Esophagus muscularis mucosa (tissue), 4 donors: ENCODE results near the gene SFTA2. TPM values are rescaled to one million over a fixed set of nuclear protein-coding genes. Genes with fewer than 3 reads are reported as not detected.
"Not testable (repeated sequence)": the region's sequence is repeated elsewhere in the genome, so short reads cannot be mapped to it uniquely, and the experiment has no call there.

ENCODE experiments used
- DNase-seq: peaks from one replicate; pipeline ENCODE4 v3.0.0-alpha.2; 2017; ENCODE audit errors: extremely low spot score
- H3K27ac ChIP-seq, 4 donors: fragments of 200-600 bp; sonication (generic); replicated peaks in 1 of 4; 1 replicate in 3 of 4; 2 replicates in 1 of 4; pipeline ENCODE4 v1.5.1; 2016 to 2019; ENCODE audit warnings: mild to moderate bottlenecking in 1 of 4
- H3K27me3 ChIP-seq, 4 donors: fragments of 200-600 bp; sonication (generic); one replicate each; pipeline versions ENCODE4 v1.5.1 to v1.6.0; 2016 to 2019
- H3K36me3 ChIP-seq, 4 donors: fragments of 200-600 bp; sonication (generic); one replicate each; pipeline ENCODE4 v1.5.1; 2016 to 2019
- H3K4me1 ChIP-seq, 4 donors: fragments of 200-600 bp; sonication (generic); one replicate each; pipeline ENCODE4 v1.5.1; 2016 to 2019
- H3K4me3 ChIP-seq, 4 donors: fragments of 200-600 bp; sonication (generic); 1 replicate in 2 of 4; 2 replicates in 2 of 4; pipeline ENCODE4 v1.5.1; 2016 to 2019; ENCODE audit warnings: mild to moderate bottlenecking in 4 of 4, moderate library complexity in 1 of 4
- H3K9me3 ChIP-seq, 4 donors: fragments of 200-600 bp; sonication (generic); 1 replicate in 3 of 4; 2 replicates in 1 of 4; pipeline ENCODE4 v1.5.1; 2016 to 2019
- EP300 ChIP-seq: sonication (generic); formaldehyde crosslinking; IDR thresholded peaks from one replicate; pipeline ENCODE4 v1.6.1; 2017; ENCODE audit warnings: antibody characterized with exemption
- POLR2A ChIP-seq: fragments of 450-650 bp; IDR thresholded peaks from one replicate; pipeline ENCODE4 v1.6.1; 2017; ENCODE audit warnings: antibody characterized with exemption, moderate library complexity, mild to moderate bottlenecking, low read depth
- POLR2AphosphoS5 ChIP-seq, 2 donors: sonication (generic); formaldehyde crosslinking; IDR thresholded peaks; one replicate each; pipeline ENCODE4 v1.6.1; 2017; ENCODE audit warnings: antibody characterized with exemption in 2 of 2
- WGBS: methylation state at CpG from one replicate; pipeline ENCODE4 v1.1.5; 2018; 5-methylcytosine and 5-hydroxymethylcytosine counted together
- intact Hi-C: fragments of 100-400 bp; cut with DNase I; formaldehyde crosslinking; loops from one replicate; pipeline ENCODE4 v1.15.1; 2023
- total RNA-seq, 4 donors: library from RNA; depleted of rRNA; stranded (reverse); fragments of >200 nt; gene quantifications; one replicate each; pipeline versions ENCODE4 v1.1.0 to v1.2.1, GENCODE V29; 2016
- TF ChIP-seq, protein P1 (sequence below), 3 experiments: fragments of 200-600 bp in 2 of 3; fragments of 450-650 bp in 1 of 3; sonication (generic) in 2 of 3; IDR thresholded peaks; one replicate each; pipeline ENCODE4 v1.5.1; 2017 to 2019; ENCODE audit warnings: antibody characterized with exemption in 3 of 3, mild to moderate bottlenecking in 2 of 3, moderate library complexity in 1 of 3

The SFTA2 gene
- total RNA-seq, 4 donors from 2014 or later, result 1.1 TPM; not detected in 3

DNA sequence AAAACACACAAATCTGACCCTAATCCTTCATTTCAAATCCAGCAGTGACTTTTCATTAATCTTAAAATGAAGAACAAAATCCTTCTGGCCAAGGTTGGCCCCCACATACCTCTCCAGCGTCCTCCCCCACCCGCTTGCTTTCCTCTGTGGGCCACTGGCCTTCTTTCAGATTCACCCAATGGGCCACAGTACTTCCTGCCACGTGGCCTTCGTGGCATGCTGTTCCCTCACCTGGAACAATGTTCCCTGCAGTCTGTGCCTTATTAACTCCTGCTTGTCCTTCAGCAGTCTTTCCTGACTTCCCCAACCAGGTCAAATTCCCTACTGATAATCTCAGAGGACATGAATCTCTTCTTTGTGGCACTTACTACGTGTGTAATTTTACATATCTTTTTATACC is 29.3 kb downstream of the SFTA2 start:
- DNase-seq, result no peak
- TF ChIP-seq, protein P1, sequence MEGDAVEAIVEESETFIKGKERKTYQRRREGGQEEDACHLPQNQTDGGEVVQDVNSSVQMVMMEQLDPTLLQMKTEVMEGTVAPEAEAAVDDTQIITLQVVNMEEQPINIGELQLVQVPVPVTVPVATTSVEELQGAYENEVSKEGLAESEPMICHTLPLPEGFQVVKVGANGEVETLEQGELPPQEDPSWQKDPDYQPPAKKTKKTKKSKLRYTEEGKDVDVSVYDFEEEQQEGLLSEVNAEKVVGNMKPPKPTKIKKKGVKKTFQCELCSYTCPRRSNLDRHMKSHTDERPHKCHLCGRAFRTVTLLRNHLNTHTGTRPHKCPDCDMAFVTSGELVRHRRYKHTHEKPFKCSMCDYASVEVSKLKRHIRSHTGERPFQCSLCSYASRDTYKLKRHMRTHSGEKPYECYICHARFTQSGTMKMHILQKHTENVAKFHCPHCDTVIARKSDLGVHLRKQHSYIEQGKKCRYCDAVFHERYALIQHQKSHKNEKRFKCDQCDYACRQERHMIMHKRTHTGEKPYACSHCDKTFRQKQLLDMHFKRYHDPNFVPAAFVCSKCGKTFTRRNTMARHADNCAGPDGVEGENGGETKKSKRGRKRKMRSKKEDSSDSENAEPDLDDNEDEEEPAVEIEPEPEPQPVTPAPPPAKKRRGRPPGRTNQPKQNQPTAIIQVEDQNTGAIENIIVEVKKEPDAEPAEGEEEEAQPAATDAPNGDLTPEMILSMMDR (IDR thresholded peaks at IDR 0.05), result no peak
- TF ChIP-seq EP300 (no peak), POLR2AphosphoS5 (IDR thresholded peaks at IDR 0.05) (no peak), POLR2A (no peak)
- peaks cover 17 to 23% (median 22%) of the 10 kb centered on the region in 4 donors for H3K36me3 ChIP-seq
- no peaks in the 10 kb centered on the region for H3K27me3 ChIP-seq
- H3K4me3 ChIP-seq, result no peak overlapping the region
- no peaks in the 10 kb centered on the region for H3K9me3 ChIP-seq
- H3K4me1 ChIP-seq, result peaks cover 0 to 6% (median 5%) of the 10 kb centered on the region in 4 donors
- intact Hi-C loops, result no loop called here
- 52% methylated on average over 5 of the region's 5 CpGs for WGBS
- H3K27ac ChIP-seq, result no peak overlapping the region

DNA sequence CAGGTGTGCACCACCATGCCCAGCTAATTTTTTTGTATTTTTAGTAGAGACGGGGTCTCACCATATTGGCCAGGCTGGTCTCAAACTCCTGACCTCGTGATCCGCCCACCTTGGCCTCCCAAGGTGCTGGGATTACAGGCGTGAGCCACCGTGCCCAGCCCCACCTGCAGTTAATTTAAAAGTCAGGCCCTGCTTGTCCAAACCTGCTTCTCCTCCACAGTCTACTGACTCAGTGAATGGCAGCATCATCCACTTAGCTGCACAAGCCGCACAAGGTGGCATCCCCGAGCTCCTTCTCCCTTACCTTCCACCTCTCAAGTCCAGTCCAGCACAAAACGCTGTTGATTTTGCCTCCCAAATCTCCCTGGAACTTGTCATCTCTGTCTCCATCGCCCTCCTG is 29.8 kb downstream of the SFTA2 start:
- H3K27ac ChIP-seq, DNase-seq, H3K9me3 ChIP-seq, H3K27me3 ChIP-seq, H3K4me1 ChIP-seq, H3K4me3 ChIP-seq, intact Hi-C loops: not testable (repeated sequence)
- H3K36me3 ChIP-seq, result peaks cover 22 to 28% (median 27%) of the 10 kb centered on the region in 4 donors
- 73% methylated on average over 9 of the region's 9 CpGs for WGBS

DNA sequence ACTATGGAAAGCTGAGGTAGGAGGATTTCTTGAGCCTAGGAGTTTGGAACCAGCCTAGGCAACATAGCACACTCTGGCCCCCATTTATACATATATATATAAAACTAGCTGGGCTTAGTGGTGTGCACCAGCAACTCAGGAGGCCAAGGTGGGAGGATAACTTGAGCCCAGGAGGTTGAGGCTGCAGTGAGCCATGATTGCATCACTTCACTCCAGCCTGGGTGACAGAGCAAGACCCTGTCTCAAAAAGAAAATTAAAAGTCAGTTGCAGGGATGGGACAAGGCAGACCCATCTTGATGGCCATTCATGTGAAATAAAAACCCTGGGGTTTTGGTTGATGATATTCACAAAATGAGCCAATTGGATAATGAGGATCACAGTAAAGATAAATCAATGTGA is 30.5 kb downstream of the SFTA2 start:
- Histone ChIP-seq H3K27ac (no peak overlapping the region), H3K4me3 (no peak overlapping the region), H3K27me3 (no peaks in the 10 kb centered on the region), H3K36me3 (peaks cover 29 to 36% (median 34%) of the 10 kb centered on the region in 4 donors), H3K4me1 (no peaks in the 10 kb centered on the region), H3K9me3 (no peaks in the 10 kb centered on the region)
- DNase-seq, result no peak
- intact Hi-C loops, result no loop called here
- TF ChIP-seq POLR2A (no peak), EP300 (no peak), POLR2AphosphoS5 (IDR thresholded peaks at IDR 0.05) (no peak)
- TF ChIP-seq, protein P1 (IDR thresholded peaks at IDR 0.05), result no peak

DNA sequence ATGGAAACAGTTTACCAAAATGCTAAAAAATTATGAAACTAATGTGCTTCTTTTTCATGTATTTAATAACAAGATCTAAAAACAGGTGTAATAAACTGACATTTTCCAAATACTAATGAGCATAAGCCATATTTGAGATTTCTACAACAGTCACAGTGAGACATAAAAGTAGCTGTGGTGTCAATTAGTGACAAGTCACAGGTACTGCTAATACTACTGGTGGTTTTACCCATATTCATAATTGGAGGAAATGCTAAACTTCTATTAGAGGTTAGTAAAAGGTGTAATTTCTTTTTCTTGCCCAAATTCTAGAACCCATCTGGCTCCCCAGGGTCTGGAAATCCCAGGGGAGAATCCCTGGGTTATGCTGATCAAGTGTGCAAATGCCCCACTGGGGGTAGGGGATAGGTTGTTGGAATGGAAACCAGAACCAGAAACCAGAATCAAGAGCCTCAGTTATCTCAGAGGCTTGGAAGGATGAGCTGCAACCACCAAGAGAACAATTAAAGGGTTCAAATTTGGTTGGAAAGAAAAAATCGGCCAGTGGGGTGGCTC is 31.0 kb downstream of the SFTA2 start:
- no peak for DNase-seq
- TF ChIP-seq EP300 (no peak), POLR2AphosphoS5 (IDR thresholded peaks at IDR 0.05) (no peak), POLR2A (no peak)
- TF ChIP-seq, protein P1 (IDR thresholded peaks at IDR 0.05), result no peak
- intact Hi-C loops, result no loop called here
- Histone ChIP-seq H3K4me3 (no peak overlapping the region), H3K27ac (no peak overlapping the region), H3K36me3 (peaks cover 31 to 41% (median 39%) of the 10 kb centered on the region in 4 donors), H3K9me3 (no peaks in the 10 kb centered on the region), H3K4me1 (no peaks in the 10 kb centered on the region), H3K27me3 (no peaks in the 10 kb centered on the region)
- WGBS, result 78% methylated on average over 1 of the region's 1 CpG

DNA sequence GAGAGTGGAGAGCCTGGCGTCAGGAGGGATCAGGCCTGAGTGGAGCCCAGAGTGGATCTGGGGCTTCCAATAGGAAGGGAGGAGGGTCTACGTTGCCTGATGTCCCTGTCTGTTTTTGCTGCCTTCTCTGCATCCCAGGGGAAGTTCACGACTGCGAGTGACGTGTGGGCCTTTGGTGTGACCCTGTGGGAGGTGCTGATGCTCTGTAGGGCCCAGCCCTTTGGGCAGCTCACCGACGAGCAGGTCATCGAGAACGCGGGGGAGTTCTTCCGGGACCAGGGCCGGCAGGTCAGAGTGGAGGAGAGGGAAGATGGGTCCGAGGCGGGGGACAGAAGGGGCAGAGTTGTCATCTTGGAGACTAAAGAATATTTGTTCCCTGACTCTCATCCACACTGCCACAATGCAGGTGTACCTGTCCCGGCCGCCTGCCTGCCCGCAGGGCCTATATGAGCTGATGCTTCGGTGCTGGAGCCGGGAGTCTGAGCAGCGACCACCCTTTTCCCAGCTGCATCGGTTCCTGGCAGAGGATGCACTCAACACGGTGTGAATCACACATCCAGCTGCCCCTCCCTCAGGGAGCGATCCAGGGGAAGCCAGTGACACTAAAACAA is 33.1 kb downstream of the SFTA2 start:
- no peak for DNase-seq
- TF ChIP-seq POLR2A (no peak), EP300 (no peak), POLR2AphosphoS5 (IDR thresholded peaks at IDR 0.05) (no peak)
- TF ChIP-seq, protein P1 (IDR thresholded peaks at IDR 0.05), result no peak
- Histone ChIP-seq H3K27me3 (no peaks in the 10 kb centered on the region), H3K9me3 (no peaks in the 10 kb centered on the region), H3K4me3 (no peak overlapping the region), H3K36me3 (peaks cover 36 to 62% (median 59%) of the 10 kb centered on the region in 4 donors), H3K4me1 (no peaks in the 10 kb centered on the region), H3K27ac (no peak overlapping the region)
- WGBS, result 78% methylated on average over 23 of the region's 23 CpGs
- intact Hi-C loops, result no loop called here
